ENCODE data around the gene ATN1. TPM values are rescaled to one million over a fixed set of nuclear protein-coding genes. Genes with fewer than 3 reads are reported as not detected.

The ATN1 gene
- total RNA-seq, 4 donors from 2014 or later = 11.5 to 31.5 (median 26.5) TPM

DNA sequence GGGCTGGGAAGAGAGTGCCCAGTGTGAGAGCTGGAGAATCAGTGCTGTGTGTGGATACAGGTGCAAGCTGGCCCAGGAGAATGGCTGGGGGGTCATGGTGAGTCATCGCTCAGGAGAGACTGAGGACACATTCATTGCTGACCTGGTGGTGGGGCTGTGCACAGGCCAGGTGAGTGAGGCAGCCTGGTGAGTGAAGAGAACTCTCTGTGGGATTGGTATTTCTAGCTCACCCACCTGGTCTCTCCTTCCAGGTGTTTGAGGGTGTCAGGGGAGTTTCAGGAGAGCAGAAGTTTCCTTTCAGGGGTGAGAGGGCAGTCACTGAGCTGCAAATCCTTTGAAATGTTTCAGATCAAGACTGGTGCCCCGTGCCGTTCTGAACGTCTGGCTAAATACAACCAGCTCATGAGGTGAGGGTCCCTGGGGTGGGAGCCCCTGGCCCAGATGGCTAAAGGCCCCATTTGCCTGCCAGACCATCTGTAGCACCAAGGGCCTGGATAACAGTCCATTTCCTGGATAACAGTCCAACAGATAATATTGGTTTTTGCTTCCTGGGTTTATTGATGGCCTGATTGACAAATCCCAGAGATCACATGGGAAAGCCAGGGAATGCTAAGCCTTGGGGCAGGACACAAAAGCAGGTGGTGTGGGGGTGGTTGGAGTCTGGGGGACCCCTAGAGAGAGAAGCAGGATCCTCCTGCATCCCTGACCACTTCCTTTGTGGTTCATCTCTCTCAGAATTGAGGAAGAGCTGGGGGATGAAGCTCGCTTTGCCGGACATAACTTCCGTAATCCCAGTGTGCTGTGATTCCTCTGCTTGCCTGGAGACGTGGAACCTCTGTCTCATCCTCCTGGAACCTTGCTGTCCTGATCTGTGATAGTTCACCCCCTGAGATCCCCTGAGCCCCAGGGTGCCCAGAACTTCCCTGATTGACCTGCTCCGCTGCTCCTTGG lies 5.5 kb upstream of the ATN1 start:
- peaks cover 30% of the 10 kb centered on the region in 2 donors for H3K4me1 ChIP-seq
- H3K27ac ChIP-seq = no peak overlapping the region
- DNase-seq = no peak
- H3K4me3 ChIP-seq = no peak overlapping the region
- intact Hi-C loops (cut with DNase I; ENCODE audit: low total_unique reads) = loop anchor here (5.0 kb wide), 2 partner anchors 170 to 715 kb away; partner anchors contain the start of gene C1R
- no peak for ATAC-seq
- H3K36me3 ChIP-seq = no peaks in the 10 kb centered on the region
- no peaks in the 10 kb centered on the region for H3K27me3 ChIP-seq
- in situ Hi-C loops (cut with MboI; ENCODE audit: low sequenced_read_pairs in 4 of 4) = loop anchor here in 2 of 4 donors (10.0 to 25.0 kb wide), 2 partner anchors 190 to 193 kb away; partner anchors contain the start of gene C1RL (in 1 of the 2)
- TF ChIP-seq, protein P1, sequence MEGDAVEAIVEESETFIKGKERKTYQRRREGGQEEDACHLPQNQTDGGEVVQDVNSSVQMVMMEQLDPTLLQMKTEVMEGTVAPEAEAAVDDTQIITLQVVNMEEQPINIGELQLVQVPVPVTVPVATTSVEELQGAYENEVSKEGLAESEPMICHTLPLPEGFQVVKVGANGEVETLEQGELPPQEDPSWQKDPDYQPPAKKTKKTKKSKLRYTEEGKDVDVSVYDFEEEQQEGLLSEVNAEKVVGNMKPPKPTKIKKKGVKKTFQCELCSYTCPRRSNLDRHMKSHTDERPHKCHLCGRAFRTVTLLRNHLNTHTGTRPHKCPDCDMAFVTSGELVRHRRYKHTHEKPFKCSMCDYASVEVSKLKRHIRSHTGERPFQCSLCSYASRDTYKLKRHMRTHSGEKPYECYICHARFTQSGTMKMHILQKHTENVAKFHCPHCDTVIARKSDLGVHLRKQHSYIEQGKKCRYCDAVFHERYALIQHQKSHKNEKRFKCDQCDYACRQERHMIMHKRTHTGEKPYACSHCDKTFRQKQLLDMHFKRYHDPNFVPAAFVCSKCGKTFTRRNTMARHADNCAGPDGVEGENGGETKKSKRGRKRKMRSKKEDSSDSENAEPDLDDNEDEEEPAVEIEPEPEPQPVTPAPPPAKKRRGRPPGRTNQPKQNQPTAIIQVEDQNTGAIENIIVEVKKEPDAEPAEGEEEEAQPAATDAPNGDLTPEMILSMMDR (IDR thresholded peaks at IDR 0.05 in 4 of 5, conservative IDR thresholded peaks at IDR 0.05 in 1 of 5) = no peak
- TF ChIP-seq POLR2A (IDR thresholded peaks at IDR 0.05) = no peak
- no peaks in the 10 kb centered on the region for H3K9me3 ChIP-seq

DNA sequence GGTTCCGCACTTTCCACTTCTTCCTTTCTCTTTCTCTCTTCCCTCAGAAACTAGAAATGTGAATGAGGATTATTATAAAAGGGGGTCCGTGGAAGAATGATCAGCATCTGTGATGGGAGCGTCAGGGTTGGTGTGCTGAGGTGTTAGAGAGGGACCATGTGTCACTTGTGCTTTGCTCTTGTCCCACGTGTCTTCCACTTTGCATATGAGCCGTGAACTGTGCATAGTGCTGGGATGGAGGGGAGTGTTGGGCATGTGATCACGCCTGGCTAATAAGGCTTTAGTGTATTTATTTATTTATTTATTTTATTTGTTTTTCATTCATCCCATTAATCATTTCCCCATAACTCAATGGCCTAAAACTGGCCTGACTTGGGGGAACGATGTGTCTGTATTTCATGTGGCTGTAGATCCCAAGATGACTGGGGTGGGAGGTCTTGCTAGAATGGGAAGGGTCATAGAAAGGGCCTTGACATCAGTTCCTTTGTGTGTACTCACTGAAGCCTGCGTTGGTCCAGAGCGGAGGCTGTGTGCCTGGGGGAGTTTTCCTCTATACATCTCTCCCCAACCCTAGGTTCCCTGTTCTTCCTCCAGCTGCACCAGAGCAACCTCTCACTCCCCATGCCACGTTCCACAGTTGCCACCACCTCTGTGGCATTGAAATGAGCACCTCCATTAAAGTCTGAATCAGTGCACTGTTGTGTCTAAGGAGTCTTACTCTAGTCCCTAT lies 4.6 kb upstream of the ATN1 start:
- H3K36me3 ChIP-seq = no peaks in the 10 kb centered on the region
- peaks cover 30 to 31% of the 10 kb centered on the region in 2 donors for H3K4me1 ChIP-seq
- H3K27ac ChIP-seq = no peak overlapping the region
- ATAC-seq (no peak), DNase-seq (no peak)
- H3K9me3 ChIP-seq = no peaks in the 10 kb centered on the region
- no peak for TF ChIP-seq POLR2A (IDR thresholded peaks at IDR 0.05)
- TF ChIP-seq, protein P1 (IDR thresholded peaks at IDR 0.05 in 4 of 5, conservative IDR thresholded peaks at IDR 0.05 in 1 of 5) = no peak
- intact Hi-C loops (cut with DNase I; ENCODE audit: low total_unique reads) = loop anchor here (5.0 kb wide), 2 partner anchors 169 to 714 kb away; partner anchors contain the start of gene C1R
- H3K27me3 ChIP-seq = no peaks in the 10 kb centered on the region
- in situ Hi-C loops (cut with MboI; ENCODE audit: low sequenced_read_pairs in 4 of 4) = loop anchor here in 2 of 4 donors (10.0 to 25.0 kb wide), 2 partner anchors 189 to 192 kb away; partner anchors contain the start of gene C1RL (in 1 of the 2)
- no peak overlapping the region for H3K4me3 ChIP-seq

DNA sequence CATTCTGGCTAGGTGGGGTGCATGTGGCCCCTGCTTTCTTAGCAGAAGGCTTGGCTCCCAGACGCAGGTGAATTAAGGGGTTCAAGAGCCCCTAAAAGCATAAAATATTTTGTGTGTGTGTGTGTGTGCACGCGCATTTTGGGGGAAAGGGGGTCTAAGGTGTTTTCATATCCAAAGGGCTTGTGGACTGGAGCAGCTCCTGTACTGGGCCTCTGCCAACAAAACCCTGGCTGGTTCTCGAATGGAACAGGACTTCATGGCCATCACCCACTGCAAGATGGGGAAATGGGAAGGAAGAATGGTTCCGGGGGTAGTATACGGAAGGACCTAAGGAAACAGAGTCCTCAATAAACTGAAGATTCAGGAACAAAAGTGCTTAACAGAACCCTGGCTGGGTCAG lies 3.9 kb upstream of the ATN1 start:
- no peaks in the 10 kb centered on the region for H3K27me3 ChIP-seq
- ATAC-seq (no peak), DNase-seq (no peak)
- peak overlapping the region in 3 of 4 donors; percentile 88 to 98 (median 94) for H3K27ac ChIP-seq
- no peak overlapping the region for H3K4me3 ChIP-seq
- H3K9me3 ChIP-seq = no peaks in the 10 kb centered on the region
- TF ChIP-seq, protein P1 (IDR thresholded peaks at IDR 0.05 in 4 of 5, conservative IDR thresholded peaks at IDR 0.05 in 1 of 5) = no peak
- no peak for TF ChIP-seq POLR2A (IDR thresholded peaks at IDR 0.05)
- peaks cover 31 to 35% of the 10 kb centered on the region in 2 donors for H3K4me1 ChIP-seq
- no peaks in the 10 kb centered on the region for H3K36me3 ChIP-seq
- in situ Hi-C loops (cut with MboI; ENCODE audit: low sequenced_read_pairs in 4 of 4) = loop anchor here in 2 of 4 donors (10.0 to 25.0 kb wide), 2 partner anchors 188 to 191 kb away; partner anchors contain the start of gene C1RL (in 1 of the 2)
- intact Hi-C loops (cut with DNase I; ENCODE audit: low total_unique reads) = loop anchor here (1.0 to 5.0 kb wide), 6 partner anchors 41 to 713 kb away; partner anchors contain the start of genes C1R, C1RL and TPI1

- H3K9me3 ChIP-seq = no peaks in the 10 kb centered on the region
- in situ Hi-C loops (cut with MboI; ENCODE audit: low sequenced_read_pairs in 4 of 4) (loop anchor here in 2 of 4 donors (10.0 to 25.0 kb wide), 2 partner anchors 187 to 190 kb away; partner anchors contain the start of gene C1RL (in 1 of the 2)), intact Hi-C loops (cut with DNase I; ENCODE audit: low total_unique reads) (loop anchor here (1.0 to 2.0 kb wide), 3 partner anchors 19 to 184 kb away; partner anchors contain the start of genes C12orf57, C1RL and TPI1)
- TF ChIP-seq, protein P1 (IDR thresholded peaks at IDR 0.05 in 4 of 5, conservative IDR thresholded peaks at IDR 0.05 in 1 of 5) = no peak
- no peak for TF ChIP-seq POLR2A (IDR thresholded peaks at IDR 0.05)
- H3K4me3 ChIP-seq = no peak overlapping the region
- H3K36me3 ChIP-seq = no peaks in the 10 kb centered on the region
- peaks cover 43 to 48% of the 10 kb centered on the region in 2 donors for H3K4me1 ChIP-seq
- ATAC-seq (no peak), DNase-seq (no peak)
- no peaks in the 10 kb centered on the region for H3K27me3 ChIP-seq
- peak overlapping the region; percentile 88 to 98 (median 95) for H3K27ac ChIP-seq
Measured at GRCh38 chr12:6925239-6925539, 2.6 kb upstream of the ATN1 start.
